HG02623 (cell line): Measurements from ENCODE around the gene LAMC1.

Experiments used
- ATAC-seq: cut with Tn5 transposase; IDR thresholded peaks from one replicate; pipeline ENCODE4 v1.9.1; 2021; ENCODE audit warnings: moderate library complexity; ENCODE audit not compliant: unreplicated experiment

Gene LAMC1

DNA sequence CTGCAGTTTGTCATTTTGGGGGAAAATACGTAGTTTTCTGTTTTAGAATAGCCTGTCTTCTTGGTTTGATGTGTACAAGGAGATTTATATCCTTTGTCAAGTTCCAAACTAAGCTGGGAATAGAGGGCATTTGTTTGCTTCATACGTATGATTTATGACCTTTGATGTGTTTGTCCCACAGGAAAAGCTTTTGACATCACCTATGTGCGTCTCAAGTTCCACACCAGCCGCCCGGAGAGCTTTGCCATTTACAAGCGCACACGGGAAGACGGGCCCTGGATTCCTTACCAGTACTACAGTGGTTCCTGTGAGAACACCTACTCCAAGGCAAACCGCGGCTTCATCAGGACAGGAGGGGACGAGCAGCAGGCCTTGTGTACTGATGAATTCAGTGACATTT is 79.9 kb downstream of the LAMC1 start:
- no peak for ATAC-seq

DNA sequence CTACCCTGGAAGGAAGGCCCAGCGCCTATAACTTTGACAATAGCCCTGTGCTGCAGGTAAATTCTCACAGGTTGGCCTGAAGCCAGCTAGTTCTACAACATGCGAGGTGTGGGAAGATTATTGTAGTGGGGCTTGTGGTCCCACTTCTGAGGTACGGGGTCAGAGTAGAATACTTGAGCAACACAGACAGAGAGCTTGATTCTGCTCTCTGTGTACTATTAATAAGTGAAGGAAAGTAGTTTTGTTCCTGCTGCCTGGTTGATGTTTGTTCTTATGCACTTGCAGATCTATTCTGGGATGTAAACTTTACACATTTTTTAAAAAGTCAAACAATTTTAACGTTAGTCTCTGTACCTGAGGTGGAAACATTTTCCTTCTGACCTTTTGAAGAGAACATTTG is 80.4 kb downstream of the LAMC1 start:
- ATAC-seq: no peak

- ATAC-seq: no peak
These were observed 82.2 kb downstream of the LAMC1 start for GRCh38 chr1:183105449-183105848.

- no peak for ATAC-seq
These were observed 82.9 kb downstream of the LAMC1 start for GRCh38 chr1:183106166-183106565.

- no peak for ATAC-seq
These were observed 83.5 kb downstream of the LAMC1 start for GRCh38 chr1:183106746-183107145.

DNA sequence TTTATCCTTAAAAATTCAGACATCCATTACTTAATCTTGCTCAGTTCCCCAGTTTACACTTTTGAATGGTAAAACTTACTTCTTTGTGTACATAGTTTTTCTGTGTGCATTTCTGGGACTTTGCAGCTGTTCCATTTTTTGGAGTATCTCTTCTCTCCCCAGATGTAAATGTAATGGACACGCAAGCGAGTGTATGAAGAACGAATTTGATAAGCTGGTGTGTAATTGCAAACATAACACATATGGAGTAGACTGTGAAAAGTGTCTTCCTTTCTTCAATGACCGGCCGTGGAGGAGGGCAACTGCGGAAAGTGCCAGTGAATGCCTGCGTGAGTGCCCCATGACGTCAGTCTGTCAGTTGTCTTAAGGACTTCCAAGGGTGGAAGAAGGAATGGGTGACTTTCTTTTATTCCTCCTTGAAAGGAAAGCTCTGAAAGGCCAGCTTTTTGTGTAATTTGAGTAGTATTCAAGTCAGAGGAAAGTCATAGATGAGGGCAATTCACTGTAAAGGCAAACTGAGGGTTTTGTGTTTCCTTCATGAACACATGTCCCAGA is 87.2 kb downstream of the LAMC1 start:
- ATAC-seq: no peak

DNA sequence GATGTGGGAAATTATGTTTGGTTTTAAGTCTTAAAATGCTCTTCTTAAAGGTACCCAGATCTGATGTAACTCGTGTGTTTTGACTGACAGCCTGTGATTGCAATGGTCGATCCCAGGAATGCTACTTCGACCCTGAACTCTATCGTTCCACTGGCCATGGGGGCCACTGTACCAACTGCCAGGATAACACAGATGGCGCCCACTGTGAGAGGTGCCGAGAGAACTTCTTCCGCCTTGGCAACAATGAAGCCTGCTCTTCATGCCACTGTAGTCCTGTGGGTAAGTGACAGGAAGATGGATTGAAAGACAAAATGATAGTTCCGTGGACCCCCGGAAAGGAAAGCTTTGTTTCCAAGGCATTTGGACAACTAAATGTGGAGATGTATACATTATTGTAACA is 91.2 kb downstream of the LAMC1 start:
- ATAC-seq: no peak

- no peak for ATAC-seq
These were observed 93.2 kb downstream of the LAMC1 start for GRCh38 chr1:183116416-183116815.

DNA sequence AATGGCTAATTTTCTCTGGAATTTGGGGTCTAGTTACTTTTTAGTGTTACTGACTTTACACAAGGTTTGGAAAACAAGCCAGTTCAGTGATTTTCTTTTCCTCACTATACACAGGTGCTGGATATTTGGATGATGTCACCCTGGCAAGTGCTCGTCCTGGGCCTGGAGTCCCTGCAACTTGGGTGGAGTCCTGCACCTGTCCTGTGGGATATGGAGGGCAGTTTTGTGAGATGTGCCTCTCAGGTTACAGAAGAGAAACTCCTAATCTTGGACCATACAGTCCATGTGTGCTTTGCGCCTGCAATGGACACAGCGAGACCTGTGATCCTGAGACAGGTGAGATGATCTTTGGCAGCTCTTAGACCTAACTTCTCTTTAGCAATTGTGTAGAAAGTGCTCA is 98.4 kb downstream of the LAMC1 start:
- ATAC-seq: no peak

GRCh38 chr1:183124259-183124658 is 101.0 kb downstream of the LAMC1 start:
- ATAC-seq: no peak

GRCh38 chr1:183125279-183125999 is 102.2 kb downstream of the LAMC1 start:
- ATAC-seq: no peak

DNA sequence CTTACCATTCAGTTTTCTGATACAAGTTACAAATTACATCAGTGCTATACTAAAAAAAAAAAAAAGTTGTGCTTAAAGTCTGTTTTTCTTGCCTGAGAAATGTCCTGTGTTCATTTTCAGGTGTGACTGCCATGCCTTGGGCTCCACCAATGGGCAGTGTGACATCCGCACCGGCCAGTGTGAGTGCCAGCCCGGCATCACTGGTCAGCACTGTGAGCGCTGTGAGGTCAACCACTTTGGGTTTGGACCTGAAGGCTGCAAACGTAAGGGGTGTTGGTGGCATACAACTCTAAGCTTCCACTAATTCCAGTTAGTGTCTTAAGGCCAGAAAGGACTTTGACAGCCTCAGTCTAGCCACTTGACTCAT is 102.8 kb downstream of the LAMC1 start:
- no peak for ATAC-seq

GRCh38 chr1:183126528-183126927 is 103.3 kb downstream of the LAMC1 start:
- no peak for ATAC-seq

DNA sequence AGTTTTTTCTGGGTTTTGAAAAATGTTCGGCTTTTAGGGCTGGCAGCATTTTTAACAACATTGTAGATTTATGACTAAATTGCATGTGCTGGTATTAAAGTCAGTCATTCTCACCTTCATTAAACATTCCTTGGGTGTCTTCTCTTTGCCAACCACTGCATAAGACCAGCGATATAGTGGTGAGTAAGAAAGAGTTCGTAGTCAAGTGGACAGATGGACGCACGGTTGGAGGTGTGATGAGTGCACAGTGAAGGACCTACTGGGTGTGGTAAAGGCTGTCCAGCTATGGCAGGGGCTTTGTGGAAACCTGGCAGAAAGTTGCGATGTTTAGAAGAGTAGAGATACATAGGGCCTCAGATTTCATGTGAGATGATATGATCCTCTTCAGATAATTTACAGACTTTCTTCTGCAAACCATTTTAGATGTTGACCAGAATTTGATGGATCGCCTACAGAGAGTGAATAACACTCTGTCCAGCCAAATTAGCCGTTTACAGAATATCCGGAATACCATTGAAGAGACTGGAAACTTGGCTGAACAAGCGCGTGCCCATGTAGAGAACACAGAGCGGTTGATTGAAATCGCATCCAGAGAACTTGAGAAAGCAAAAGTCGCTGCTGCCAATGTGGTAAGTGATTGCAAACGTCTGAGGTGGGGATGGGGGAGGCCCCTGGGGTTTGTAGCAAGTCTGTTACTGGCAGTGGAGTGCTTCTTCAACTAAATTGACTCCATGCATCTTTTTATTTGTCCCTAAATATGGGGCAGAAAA is 106.9 kb downstream of the LAMC1 start:
- no peak for ATAC-seq

GRCh38 chr1:183131166-183131565 is 107.9 kb downstream of the LAMC1 start:
- no peak for ATAC-seq

DNA sequence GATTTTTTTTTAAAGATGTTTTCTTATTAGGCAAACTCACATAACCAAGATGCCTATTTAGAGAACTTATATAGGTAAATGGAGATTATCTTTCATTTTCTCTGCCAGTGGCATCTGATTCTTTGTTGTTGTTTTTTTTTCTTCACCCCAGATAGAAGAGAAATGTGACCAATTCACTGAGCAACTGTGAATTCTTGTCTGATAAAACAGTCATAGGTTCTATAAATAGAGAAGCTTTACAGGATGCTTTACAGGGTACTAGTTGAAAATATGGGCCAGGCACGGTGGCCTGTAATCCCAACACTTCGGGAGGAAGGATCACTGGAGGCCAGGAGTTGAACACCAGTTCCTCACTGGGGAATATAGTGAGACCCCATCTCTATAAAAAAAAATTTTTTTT is 112.1 kb downstream of the LAMC1 start:
- no peak for ATAC-seq

DNA sequence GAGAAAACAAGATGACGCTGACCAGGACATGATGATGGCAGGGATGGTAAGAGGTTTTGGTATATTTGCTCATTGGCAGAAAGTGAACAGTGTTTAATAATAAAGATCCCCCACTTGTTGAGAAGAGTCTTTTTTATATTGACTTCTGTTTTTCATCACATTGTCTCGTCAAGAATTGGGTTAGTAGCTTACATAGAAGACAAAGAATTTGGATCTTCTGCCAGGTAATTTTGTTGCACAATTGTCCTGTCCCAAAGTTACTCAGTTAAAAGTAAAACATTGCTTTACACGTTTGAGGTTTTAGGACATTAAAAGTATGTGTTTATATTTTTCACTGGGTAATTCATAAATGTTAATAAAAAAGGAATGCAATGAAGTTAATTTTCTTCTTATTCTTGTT is 114.6 kb downstream of the LAMC1 start:
- no peak for ATAC-seq

DNA sequence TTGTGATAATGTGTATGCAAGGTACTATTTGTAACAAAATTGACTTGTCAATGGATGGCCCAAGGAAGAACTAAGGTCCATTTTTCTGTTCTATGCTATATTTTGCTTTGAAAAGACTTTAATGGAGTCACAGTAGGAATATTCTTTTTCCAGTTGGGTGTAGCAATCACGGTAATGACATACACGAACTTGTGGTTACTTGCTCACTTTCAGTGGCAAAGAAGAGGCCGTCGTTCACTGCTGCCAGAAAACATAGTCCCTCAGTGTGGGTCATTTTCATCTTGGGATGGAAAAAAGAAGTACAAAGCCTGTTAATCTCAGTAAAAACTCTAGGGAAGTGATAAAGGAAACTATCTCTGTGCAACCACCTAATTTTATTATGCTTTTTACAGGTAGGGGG is 115.1 kb downstream of the LAMC1 start:
- no peak for ATAC-seq

DNA sequence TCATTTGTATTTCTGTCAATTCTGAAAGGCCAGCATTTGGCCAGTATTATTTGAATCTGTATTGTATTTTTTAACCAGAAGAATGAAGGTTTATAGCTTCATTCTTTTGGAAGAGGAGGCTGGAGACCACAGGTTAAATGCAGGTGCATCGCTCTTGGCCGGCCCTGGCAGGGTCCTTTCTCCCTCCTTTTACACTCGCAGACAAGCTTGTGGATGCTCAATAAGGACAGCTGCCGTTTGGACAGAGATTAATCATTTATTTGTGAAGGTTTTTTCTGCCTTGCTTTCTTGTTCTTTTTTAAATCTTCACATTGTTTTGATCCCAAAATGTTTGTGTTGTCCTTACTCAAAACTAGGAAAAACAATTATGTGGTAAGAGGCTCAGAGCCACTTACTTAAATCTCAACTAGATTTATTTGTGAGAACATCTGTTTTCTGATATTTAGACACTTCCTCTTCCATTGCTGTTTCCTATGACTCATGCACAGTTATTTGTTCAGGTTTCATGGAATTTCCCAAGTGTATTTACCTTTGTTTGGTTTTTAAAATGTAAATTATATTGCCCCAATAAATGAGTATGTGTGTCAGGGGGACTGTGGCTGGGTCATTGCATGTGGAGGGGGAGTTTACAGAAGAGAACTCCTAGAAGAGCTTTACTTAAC is 116.2 kb downstream of the LAMC1 start:
- no peak for ATAC-seq

- ATAC-seq: no peak
These were observed 117.4 kb downstream of the LAMC1 start for GRCh38 chr1:183140633-183141032.

DNA sequence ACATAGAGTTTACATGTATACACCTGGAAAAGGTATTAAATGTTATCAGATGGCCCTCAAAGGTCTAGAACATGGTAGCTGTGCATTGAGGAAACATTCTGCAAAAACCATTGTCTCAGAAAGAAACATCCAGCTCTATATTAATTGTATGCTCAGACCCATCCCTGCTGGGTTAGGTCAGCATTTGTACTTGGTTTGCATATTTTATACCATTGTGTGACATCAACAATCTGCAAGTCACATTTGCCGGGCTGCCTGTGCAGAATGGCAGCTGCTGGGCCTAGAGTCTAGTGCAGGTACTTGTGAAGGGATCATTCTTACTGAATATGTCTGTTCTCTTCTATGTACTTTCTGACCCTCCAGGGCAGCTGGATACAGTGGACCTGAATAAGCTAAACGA is 119.0 kb downstream of the LAMC1 start:
- ATAC-seq: no peak
